GM10248 (cell line): ENCODE data around the gene GBX1.

Experiments
- CTCF ChIA-PET: fragments of 300-600 bp; sonication (Branson Sonifier 250); formaldehyde crosslinking; extraction: SDS; loops from one replicate; lab custom pipeline; 2021; ENCODE audit warnings: antibody characterized with exemption; lab: Yijun Ruan, JAX
- POLR2A ChIA-PET: fragments of 350-650 bp; sonication (Branson Sonifier 250); formaldehyde crosslinking; extraction: SDS; loops from one replicate; lab custom pipeline; 2020; ENCODE audit warnings: antibody characterized with exemption; lab: Yijun Ruan, JAX
- DNase-seq: peaks from one replicate; pipeline ENCODE4 v3.0.0; 2012; ENCODE audit errors: extremely low spot score
- TF ChIP-seq, protein P1 (sequence below): IDR thresholded peaks from 2 replicates; pipeline ENCODE4 v1.5.1; 2012; ENCODE audit warnings: mild to moderate bottlenecking, low read depth; ENCODE audit errors: extremely low read depth, missing control alignments, control extremely low read depth

Gene GBX1

DNA sequence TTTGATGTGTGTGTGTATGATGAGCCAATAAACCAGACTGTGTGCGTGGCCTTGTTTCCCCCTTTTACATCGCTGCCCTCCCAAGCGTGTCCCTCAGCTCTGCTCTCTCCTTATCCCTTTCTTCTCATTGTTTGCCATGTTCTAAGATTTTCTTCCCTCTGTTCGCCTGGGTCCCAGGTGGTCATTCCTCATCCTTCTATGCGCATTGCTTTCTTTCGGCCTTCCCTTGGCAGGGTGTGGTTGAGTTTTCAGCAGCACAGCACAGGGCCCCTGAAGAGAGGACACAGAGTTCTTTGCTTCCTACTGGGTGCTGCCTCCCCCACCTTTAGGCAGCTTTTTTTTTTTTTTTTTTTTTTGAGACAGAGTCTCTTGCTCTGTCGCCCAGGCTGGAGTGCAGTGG lies 23.1 kb downstream of the GBX1 start:
- ChIA-PET CTCF (interaction anchor here (2.0 kb wide), 1 partner anchor 20 kb away, joined by 7 read pairs; no protein-coding TSS in a partner anchor), POLR2A (no interaction called here)
- no peak for DNase-seq
- TF ChIP-seq, protein P1, sequence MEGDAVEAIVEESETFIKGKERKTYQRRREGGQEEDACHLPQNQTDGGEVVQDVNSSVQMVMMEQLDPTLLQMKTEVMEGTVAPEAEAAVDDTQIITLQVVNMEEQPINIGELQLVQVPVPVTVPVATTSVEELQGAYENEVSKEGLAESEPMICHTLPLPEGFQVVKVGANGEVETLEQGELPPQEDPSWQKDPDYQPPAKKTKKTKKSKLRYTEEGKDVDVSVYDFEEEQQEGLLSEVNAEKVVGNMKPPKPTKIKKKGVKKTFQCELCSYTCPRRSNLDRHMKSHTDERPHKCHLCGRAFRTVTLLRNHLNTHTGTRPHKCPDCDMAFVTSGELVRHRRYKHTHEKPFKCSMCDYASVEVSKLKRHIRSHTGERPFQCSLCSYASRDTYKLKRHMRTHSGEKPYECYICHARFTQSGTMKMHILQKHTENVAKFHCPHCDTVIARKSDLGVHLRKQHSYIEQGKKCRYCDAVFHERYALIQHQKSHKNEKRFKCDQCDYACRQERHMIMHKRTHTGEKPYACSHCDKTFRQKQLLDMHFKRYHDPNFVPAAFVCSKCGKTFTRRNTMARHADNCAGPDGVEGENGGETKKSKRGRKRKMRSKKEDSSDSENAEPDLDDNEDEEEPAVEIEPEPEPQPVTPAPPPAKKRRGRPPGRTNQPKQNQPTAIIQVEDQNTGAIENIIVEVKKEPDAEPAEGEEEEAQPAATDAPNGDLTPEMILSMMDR = no peak

DNA sequence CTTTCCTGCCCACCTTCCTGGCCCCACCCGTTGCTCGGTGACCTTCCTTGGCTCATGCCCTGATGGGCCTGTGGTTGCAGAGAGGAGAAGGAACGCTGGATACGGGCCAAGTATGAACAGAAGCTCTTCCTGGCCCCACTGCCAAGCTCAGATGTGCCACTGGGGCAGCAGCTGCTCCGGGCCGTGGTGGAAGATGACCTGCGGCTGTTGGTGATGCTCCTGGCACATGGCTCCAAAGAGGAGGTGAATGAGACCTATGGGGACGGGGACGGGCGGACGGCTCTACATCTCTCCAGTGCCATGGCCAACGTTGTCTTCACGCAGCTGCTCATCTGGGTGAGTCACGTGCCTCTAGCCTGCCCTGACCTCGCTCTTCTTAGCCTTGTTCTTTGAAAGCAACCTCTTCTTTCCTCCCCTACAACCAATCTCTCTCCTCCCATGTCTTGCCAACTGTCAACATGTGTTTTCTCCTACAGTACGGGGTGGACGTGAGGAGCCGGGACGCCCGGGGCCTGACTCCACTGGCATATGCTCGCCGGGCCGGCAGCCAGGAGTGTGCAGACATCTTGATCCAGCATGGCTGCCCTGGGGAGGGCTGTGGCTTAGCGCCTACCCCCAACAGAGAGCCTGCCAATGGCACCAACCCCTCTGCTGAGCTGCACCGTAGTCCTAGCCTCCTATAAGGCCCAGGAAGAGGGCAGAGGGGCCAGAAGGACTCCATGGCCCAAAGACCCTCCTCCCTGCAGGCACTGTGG lies 24.1 kb downstream of the GBX1 start:
- POLR2A ChIA-PET = no interaction called here
- CTCF ChIA-PET = interaction anchor here (1.4 to 2.0 kb wide), 3 partner anchors 20 to 29 kb away, joined by 3 to 7 read pairs (median 3); no protein-coding TSS in a partner anchor
- no peak for DNase-seq
- TF ChIP-seq, protein P1 = no peak

DNA sequence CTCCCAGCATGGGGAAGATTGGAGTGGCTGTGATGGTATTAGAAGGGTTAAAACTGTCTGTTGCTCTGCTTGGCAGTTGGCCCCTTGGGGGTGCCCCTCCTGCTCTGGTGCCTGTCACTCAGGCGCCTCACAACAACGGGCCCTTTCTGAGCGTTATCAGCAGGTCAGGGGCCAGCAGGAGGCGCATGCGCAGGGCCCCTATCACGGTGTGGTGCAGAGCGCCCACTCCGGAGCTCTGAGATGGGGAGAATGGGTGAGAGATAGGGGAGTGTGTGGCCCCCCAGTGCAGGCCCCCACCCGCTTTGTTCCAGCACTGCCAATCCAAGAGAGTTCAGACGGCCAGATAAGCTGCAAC lies 24.8 kb downstream of the GBX1 start:
- TF ChIP-seq, protein P1 = no peak
- CTCF ChIA-PET = interaction anchor here (1.4 to 2.1 kb wide), 3 partner anchors 19 to 29 kb away, joined by 3 to 5 read pairs (median 3); no protein-coding TSS in a partner anchor
- POLR2A ChIA-PET = no interaction called here
- DNase-seq = no peak

DNA sequence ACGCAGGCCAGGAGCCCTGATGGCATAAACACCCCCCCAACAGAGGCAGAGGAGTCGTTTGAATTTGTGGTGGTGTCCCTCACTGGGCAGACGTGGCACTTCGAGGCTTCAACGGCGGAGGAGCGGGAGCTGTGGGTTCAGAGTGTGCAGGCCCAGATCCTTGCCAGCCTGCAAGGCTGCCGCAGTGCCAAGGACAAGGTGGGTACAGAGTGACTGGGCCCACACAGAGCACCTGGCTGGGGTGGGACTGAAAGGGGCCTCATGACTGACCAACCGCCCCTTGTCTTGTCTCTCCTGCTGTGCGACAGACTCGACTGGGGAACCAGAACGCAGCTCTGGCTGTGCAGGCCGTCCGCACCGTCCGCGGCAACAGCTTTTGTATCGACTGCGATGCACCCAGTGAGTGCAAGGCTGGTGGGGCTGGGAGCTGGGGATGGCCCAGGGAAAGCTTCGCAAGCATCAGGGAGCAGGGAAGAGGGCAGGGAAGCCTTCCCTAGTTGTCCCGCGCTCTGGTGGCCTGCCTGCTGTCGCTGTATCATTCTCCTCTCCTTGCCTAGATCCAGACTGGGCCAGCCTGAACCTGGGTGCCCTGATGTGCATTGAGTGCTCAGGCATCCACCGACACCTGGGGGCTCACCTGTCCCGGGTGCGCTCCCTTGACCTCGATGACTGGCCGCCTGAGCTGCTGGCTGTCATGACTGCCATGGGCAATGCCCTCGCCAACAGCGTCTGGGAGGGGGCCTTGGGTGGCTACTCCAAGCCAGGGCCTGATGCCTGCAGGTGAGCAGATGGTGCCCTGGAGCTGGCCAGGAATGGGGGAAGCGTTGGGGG lies 25.4 kb downstream of the GBX1 start:
- ChIA-PET CTCF (interaction anchor here (1.3 to 2.5 kb wide), 5 partner anchors 18 to 105 kb away, joined by 3 to 6 read pairs (median 3); no protein-coding TSS in a partner anchor), POLR2A (no interaction called here)
- TF ChIP-seq, protein P1 = no peak
- no peak for DNase-seq

DNA sequence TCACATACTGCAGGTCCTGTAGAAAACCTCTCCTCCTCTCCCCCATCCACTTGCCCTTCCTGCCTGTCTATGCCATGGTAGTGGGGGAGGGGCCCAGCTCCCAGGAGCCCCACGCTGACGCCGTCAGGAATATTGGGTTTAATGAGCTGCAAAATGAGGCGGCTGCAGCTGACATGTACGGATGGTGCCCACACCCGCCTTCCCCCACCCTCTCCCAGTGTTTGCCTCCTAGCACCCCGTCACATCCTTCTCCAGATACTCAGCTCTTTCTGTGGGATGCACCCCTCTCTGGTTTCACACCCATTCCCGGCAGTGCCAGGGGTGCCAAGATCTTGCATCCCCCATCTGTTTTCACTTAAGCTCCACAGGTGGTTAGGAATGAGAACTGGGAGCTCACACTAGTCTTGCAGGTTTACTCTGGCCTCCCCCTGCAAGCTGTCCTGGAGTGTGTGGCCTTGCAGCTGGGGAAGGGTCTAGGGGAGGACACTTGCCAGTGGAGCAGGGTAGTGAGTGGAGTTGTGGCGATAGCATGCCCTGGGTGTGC lies 26.1 kb downstream of the GBX1 start:
- CTCF ChIA-PET = interaction anchor here (1.3 to 2.5 kb wide), 3 partner anchors 17 to 106 kb away, joined by 3 to 6 read pairs (median 5); no protein-coding TSS in a partner anchor
- TF ChIP-seq, protein P1 = no peak
- POLR2A ChIA-PET = no interaction called here
- DNase-seq = no peak

DNA sequence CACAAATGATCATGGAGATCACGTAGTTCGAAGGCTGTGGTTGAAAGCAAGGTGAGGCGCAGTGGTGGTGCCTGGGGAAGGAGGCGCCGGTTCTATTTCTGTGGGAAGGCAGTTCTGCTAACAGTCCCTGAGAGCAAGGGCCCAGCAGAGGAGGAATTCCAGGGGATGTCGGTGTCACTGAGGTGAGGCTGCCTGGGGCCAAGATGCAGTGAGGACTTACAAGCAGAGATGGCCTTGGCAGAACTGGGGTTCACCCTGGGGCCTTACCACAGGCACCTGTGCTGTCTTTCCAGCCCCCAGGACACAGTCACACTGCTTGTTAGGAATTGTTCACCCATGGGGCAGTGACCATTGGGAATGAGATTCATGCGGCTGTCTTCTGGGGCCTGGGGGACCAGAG lies 26.7 kb downstream of the GBX1 start:
- ChIA-PET CTCF (interaction anchor here (1.3 to 3.9 kb wide), 4 partner anchors 17 to 106 kb away, joined by 3 to 19 read pairs (median 6); no protein-coding TSS in a partner anchor), POLR2A (no interaction called here)
- TF ChIP-seq, protein P1 = no peak
- DNase-seq = no peak
